ENCODE data around the gene SNCAIP.
"Not testable (repeated sequence)": the region's sequence is repeated elsewhere in the genome, so short reads cannot be mapped to it uniquely, and the experiment has no call there.

Gene SNCAIP

DNA sequence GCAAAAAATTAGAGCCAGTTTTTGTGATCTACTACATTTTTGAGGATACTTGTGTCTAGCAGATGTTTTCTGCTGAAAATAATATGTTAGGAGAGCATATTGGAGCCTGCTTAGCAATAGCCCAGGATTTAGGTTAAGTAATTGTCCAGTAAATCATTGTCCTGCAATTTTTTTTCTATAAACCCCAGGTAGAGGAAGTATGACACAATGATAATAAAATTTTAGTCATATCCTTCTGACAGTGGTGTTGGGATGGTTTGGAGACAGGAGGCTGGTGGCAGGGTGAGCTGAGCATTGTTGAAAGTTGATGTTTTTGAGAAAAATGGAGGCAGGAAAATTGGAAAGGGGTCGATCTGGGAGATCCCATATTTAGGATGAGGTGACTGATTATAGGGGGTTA lies 3.5 kb downstream of the SNCAIP start:
- no peak for DNase-seq

DNA sequence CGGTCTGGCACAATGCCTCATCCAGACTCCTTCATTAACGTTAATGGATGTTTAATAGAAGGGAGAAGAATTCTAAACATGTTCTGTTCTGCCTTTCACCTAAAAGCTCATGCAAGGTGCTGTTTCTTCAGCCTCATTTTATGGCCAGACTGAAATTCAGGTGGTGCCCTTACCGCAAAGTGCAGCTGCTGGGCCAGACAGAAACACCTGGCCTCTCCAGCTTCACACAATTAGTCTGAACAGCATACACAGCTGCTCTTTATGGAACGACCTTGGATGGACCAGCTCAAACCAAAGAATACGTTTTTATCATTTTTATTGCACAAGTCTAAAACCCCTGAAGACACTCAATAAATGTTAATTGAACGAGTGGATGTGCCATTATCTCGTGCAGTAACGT lies 4.6 kb downstream of the SNCAIP start:
- peak; percentile 89 for DNase-seq

DNA sequence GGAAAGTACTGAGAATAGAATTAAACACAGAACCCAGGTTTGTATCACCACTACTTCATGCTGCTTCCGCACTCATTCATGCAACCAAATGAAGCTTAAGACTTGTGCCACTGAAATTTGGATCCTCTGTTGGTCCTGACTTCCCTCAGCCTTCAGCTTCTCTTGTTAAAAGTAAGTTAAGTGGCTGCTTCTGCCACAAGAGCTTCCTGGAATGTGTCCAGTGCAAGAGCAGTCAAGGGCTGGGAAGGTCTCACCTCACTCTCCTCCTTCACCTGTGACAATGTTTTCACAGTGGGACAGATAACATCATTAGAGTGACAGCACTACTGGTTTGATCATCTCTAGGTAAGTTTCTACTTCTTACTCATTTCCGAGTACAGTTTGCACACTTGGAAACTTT lies 7.9 kb downstream of the SNCAIP start:
- DNase-seq, result peak; percentile 29

GRCh38 chr5:122321921-122322320 lies 9.9 kb downstream of the SNCAIP start:
- DNase-seq, result peak; percentile 27

GRCh38 chr5:122322801-122323548 lies 10.9 kb downstream of the SNCAIP start:
- DNase-seq, result peak; percentile 11

GRCh38 chr5:122323738-122324137 lies 11.7 kb downstream of the SNCAIP start:
- DNase-seq, result no peak

DNA sequence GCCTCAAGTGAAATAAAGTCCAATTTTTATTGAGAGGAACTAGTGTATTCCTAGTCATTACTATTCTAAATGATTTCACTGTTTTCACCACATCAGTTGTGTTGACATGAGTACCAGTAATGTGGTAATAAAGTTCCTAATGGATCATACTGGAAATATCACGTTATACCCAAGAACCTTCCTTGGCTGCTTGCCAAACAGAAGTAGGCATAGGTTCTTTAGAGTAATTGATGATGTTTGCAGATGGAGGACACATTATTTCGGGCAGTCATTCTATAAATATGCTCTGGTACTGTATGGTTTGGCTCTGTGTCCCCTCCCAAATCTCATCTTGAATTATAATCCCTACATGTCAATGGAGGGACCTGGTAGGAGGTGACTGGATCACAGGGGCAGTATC lies 15.1 kb downstream of the SNCAIP start:
- no peak for DNase-seq

DNA sequence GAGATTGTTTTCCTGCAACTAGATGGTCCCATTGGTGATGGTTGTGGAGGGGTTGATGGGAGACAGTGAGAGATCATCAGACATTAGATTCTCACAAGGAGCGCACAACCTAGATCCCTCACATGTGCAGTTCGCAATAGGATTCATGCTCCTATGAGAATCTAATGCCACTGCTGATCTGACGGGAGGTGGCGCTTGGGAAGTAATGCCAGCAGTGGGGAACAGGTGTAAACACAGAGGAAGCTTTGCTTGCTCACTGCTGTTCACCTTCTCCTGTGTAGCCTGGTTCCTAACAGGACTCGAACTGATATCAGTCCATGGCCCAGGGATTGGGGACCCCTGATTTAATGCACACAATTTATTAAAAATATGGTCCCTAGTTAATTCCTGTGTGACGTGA lies 18.8 kb downstream of the SNCAIP start:
- no peak for DNase-seq

DNA sequence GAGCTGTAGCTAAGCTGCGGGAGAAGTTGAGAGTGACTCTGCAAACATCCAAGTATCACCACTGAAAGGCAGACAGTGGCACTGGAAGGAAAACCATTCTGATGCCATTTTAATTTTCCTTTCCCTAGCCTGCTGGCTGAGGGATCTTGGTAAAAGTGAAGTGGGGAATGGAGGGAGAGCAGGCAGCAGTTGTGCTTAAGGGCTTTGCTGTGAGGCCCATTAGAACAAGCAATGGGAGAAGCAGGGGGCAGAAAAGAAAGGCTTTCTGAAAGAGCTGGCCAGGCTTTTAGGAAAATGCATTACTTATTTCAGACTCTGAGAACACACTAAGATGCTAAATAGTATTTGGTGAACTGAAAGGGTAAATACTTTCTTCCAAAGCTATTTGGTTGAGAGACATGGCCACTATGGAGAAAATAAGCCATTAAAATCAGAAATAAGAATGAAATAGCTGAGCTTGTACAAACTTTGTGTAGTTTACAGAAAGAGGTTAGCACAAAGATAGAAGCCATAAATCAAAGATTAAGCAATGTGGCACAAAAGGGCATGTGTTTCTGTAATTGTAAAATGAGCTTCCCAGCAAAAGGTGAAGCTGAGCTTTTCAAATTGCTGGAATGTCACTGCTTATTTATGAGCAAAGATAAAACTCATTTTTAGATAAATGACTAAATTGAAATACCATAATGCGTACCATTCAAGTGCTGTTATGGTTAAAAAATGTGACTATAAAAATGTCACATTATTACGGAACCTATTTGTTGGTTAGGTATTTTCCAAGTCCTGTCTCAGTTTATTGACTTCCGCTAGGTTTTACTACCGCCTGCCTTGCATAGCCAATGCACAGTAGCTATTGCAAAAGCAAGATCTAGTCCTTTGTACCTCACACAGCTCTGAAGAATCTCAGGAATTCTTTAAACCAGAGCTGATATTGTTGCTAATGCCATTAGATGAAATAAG lies 20.8 kb downstream of the SNCAIP start:
- no peak for DNase-seq

- DNase-seq, result no peak
Measured at GRCh38 chr5:122333564-122333963, 21.5 kb downstream of the SNCAIP start.

DNA sequence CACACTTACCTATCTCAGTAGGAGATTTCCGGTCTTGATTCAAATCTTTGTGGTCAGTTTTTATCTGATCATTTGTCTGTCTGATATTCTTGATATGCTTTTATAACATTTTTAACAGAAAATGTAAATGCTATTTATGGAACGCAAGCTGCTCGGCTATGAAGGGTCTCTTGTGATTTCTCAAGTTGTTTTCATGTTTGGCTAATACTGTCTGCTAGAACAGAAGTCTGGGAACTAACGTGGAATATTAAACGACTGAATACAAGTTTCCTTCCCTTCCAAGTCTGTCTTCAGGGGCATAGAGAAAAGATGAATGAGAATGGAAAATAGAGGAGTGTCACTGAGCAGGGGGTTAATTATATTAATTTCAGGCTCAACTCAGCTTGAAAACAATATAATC lies 27.6 kb downstream of the SNCAIP start:
- DNase-seq, result no peak

- DNase-seq, result no peak
Measured at GRCh38 chr5:122341087-122341486, 29.1 kb downstream of the SNCAIP start.

DNA sequence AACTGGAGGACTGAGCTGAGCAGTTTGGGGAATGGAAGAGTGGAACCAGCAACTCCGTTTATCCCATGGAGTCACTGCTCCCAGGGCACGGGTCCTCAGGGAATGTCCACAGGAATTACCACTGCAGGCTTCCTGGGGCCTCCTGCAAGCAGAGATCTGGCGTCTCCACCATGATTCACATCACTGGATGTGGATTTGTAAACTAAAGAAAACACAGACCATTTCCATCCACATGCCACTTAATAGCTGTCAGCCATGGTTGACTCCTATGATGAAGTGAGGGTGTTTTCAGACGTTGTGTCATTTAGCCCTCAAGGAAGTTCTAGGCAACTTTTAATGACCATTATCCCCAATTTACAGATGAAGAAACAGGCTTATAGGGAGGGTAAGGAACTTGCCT lies 30.2 kb downstream of the SNCAIP start:
- DNase-seq, result no peak

GRCh38 chr5:122346897-122347581 lies 35.0 kb downstream of the SNCAIP start:
- no peak for DNase-seq

GRCh38 chr5:122350496-122350895 lies 38.5 kb downstream of the SNCAIP start:
- no peak for DNase-seq

DNA sequence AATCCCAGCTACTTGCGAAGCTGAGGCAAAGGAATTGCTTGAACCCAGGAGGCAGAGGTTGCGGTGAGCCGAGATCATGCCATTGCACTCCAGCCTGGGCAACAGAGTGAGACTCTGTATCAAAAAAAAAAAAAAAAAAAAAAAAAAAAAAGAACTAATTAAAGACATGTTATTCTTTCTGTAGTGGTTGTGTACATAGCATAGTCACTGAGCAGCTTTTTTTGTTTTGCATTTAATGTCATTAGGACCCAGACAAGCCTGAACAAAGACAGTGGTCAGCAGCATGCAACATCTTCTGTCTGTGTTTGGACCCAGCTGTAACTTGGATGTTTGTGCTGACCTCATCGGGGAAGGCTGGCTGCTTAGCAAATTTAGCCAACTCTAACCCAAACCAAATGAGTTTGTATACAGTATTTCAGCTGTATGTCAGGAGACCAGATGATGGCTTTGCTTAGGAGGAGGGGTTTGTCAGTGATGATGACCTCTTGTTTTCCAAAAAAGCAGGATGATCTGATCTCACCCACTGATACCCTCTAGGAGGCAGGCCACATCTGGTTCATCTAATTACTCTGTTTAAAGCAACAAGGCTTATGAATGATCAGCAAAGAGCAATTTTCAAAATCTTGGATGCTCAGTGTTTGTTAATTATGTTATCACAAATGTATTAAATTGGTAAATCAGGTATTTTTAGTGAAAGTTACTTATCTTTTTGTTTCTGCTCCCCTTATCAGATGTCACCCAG lies 39.5 kb downstream of the SNCAIP start:
- DNase-seq, result no peak

DNA sequence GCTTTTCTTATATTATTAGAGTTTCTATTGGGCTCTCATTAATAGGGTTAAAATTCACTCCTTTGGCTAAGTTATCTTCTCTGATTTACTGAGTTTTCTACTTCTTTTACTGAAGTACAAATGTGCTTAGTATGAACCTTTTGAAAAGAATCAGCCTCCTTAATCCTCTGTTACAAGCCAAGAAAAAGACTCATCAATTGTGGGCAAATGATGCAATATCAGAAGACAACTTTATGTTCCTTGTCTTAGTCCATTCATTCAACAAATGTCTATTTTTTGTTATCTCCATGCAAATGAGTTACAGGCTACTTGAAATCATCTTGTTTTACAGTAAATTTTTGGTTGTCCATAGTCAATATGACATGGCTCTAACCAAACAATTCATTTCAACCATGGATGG lies 40.3 kb downstream of the SNCAIP start:
- no peak for DNase-seq

- DNase-seq, result not testable (repeated sequence)
Measured at GRCh38 chr5:122353361-122353760, 41.3 kb downstream of the SNCAIP start.

- no peak for DNase-seq
Measured at GRCh38 chr5:122354293-122354692, 42.3 kb downstream of the SNCAIP start.

GRCh38 chr5:122355324-122355723 lies 43.3 kb downstream of the SNCAIP start:
- DNase-seq, result no peak

DNA sequence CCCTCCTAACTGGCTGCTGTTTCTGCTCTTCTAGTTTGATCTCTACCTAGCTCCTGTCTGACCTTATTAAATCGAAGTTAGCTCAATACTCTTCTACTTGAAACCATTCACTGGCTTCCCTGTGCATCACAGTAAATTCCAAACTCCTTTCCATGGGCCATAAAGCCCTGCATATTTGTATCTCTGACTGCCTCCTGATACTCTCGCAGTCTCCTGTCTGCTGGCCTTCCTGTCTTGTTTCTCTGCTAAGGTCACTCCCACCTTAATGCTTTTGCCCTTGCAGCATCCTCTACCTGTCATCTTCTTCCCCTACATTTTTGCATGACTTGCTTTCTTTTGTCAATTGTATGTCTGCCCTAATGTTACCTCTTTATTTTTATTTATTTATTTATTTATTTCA lies 44.8 kb downstream of the SNCAIP start:
- DNase-seq, result no peak

GRCh38 chr5:122358372-122358979 lies 46.4 kb downstream of the SNCAIP start:
- DNase-seq, result no peak

Measured in DMS79 treated with DMSO at 0.1 percent for 48 hours (cell line).